ENCODE results near the gene CCDC116. TPM values are rescaled to one million over a fixed set of nuclear protein-coding genes. Genes with fewer than 3 reads are reported as not detected.

CCDC116 gene, protein sequence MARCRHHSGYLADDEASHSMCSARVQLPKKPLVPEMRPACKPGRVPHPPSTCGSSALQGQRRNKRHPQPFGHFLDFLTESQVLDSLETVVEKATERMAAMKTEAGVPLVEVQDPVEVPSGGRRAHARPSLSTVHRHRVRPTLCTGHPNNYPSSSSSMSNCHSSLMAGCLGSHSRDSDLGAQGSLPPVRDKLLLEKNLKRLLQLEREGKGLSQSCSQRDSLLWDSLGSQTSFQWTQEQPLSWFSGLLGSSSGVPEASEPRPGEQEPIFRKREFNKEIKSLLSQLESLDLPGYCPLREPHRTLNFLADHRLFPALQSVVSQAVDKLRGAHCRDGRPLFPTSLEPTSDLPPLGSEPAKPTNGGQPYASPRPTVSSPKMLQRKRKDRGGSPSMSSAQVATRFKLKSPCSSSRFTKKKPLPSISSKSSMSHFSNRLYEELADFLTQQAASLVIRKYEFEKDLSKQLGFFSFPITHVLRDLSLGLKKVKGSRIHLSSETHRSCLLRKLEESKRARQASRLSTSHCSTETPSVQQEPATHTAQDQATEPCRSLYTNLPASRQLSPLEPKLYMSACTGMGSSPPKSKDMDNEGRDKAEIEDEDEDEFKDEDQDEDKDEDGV
- 10 to 100 TPM in 1 of 4 donors, under 1 TPM in 1, not detected in 2; 0.27 to 15.7 TPM for total RNA-seq

- 76% methylated on average over 27 of the region's 27 CpGs; no CpG with 5 or more reads in 1 of the 2 donors for WGBS, 2 donors (ENCODE audit: low coverage in 1 of 2)
- H3K4me1 ChIP-seq: peaks cover 6 to 19% (median 14%) of the 10 kb centered on the region in 4 donors
- TF ChIP-seq POLR2AphosphoS5 (IDR thresholded peaks at IDR 0.05): no peak
- TF ChIP-seq, protein P1, sequence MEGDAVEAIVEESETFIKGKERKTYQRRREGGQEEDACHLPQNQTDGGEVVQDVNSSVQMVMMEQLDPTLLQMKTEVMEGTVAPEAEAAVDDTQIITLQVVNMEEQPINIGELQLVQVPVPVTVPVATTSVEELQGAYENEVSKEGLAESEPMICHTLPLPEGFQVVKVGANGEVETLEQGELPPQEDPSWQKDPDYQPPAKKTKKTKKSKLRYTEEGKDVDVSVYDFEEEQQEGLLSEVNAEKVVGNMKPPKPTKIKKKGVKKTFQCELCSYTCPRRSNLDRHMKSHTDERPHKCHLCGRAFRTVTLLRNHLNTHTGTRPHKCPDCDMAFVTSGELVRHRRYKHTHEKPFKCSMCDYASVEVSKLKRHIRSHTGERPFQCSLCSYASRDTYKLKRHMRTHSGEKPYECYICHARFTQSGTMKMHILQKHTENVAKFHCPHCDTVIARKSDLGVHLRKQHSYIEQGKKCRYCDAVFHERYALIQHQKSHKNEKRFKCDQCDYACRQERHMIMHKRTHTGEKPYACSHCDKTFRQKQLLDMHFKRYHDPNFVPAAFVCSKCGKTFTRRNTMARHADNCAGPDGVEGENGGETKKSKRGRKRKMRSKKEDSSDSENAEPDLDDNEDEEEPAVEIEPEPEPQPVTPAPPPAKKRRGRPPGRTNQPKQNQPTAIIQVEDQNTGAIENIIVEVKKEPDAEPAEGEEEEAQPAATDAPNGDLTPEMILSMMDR (IDR thresholded peaks at IDR 0.05): no peak
- no peak for TF ChIP-seq EP300 (IDR thresholded peaks at IDR 0.05; ENCODE audit: low read depth)
- no peak for TF ChIP-seq POLR2A (IDR thresholded peaks at IDR 0.05)
- intact Hi-C loops (cut with DNase I; ENCODE audit: low total_unique reads): no loop called here
- H3K27me3 ChIP-seq: no peaks in the 10 kb centered on the region
- peak; percentile 44 for DNase-seq
- H3K36me3 ChIP-seq: no peaks in the 10 kb centered on the region
- in situ Hi-C loops (cut with MboI; ENCODE audit: low pct_ligation_motif_present in 1 of 4, low pct_unique_long_range_greater_than_20kb in 1 of 4, low sequenced_read_pairs in 3 of 4): no loop called here
- no peak within 1 kb of the TSS for H3K27ac ChIP-seq
- no peak within 1 kb of the TSS for H3K4me3 ChIP-seq
- H3K9me3 ChIP-seq: no peaks in the 10 kb centered on the region
Observed at GRCh38 chr22:21632237-21632895, at the start of gene CCDC116. Gene CCDC116 (plus strand): TSS chr22:21632760. CDS start chr22:21633182, 422 bp downstream.

DNA sequence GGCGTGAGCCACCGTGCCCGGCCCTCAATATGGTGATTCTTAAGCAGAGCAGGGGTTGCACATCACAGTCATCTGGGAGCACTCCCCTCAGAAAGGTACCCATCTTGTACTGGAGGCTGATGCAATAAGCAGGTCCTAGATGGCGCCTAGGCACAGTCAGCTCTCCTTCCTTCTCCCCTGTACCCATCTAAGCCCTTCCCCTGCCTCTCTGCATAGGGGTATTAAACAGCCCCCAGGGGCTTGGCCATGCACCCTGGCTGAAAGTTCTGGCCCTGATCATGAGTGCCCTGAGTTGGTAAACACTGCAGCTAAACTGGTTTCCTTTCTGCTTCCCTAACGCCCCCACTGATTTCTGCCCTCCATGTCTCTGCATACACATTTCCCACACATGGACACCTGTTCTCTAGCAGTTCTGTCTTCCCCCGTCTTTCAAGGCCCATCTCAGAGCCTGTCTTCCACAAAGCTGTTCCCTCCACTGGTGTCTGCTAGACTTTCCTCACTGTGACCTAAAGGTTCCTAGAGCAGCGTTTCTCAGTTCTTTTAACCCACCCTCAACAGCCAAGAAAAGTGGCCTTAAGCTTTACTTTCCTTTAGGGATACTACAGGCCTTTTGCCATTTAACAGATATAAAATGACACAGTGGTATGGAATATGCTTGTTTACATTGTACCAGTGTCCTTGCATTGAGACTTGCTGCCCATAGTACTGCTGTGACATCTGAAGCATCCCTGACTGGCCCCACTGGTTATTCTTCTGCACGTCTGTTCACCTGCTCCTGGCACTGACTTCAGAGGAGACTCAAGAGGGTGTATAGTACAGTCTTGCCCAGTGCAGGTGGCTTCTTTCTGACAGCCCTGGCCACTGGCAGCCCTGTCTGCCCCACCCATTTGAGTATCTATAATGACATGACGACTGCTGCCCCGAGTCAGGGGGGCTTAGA lies 49.5 kb upstream of the CCDC116 start:
- no peak overlapping the region for H3K27ac ChIP-seq
- in situ Hi-C loops (cut with MboI; ENCODE audit: low pct_ligation_motif_present in 1 of 4, low pct_unique_long_range_greater_than_20kb in 1 of 4, low sequenced_read_pairs in 3 of 4): loop anchor here in 2 of 4 donors (25.0 kb wide), 2 partner anchors 129 to 496 kb away; no protein-coding TSS in a partner anchor

DNA sequence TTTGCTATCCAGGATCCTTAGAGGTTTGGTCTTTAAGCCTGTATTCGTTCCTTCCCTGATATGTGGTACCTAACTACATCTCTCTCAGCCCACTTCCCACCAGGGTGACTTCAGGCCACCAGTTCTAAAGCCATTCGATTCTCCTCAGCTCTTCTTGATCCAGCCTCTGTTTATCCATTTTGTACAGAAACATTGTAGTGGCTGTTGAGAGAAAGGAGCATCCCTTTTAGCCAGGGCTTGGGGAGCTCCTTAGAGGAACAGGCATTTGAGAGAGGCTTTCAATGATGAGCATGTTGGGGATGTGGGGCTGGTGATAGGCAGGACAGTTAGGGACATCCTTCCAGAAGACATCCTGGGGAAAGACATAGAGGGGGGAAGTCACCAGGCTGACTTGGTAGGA lies 47.2 kb upstream of the CCDC116 start:
- no peaks in the 10 kb centered on the region for H3K9me3 ChIP-seq
- H3K27ac ChIP-seq: no peak overlapping the region
- DNase-seq: no peak
- intact Hi-C loops (cut with DNase I; ENCODE audit: low total_unique reads) (no loop called here), in situ Hi-C loops (cut with MboI; ENCODE audit: low pct_ligation_motif_present in 1 of 4, low pct_unique_long_range_greater_than_20kb in 1 of 4, low sequenced_read_pairs in 3 of 4) (loop anchor here in 2 of 4 donors (25.0 kb wide), 2 partner anchors 127 to 498 kb away; no protein-coding TSS in a partner anchor)
- peaks cover 7 to 57% (median 20%) of the 10 kb centered on the region in 4 donors for H3K4me1 ChIP-seq
- H3K36me3 ChIP-seq: no peaks in the 10 kb centered on the region
- 81 to 88% methylated on average over 1 to 2 of the region's 2 CpGs for WGBS, 2 donors (ENCODE audit: low coverage in 1 of 2)
- H3K27me3 ChIP-seq: no peaks in the 10 kb centered on the region
- TF ChIP-seq POLR2AphosphoS5 (IDR thresholded peaks at IDR 0.05) (no peak), EP300 (IDR thresholded peaks at IDR 0.05; ENCODE audit: low read depth) (no peak), POLR2A (IDR thresholded peaks at IDR 0.05) (no peak)
- TF ChIP-seq, protein P1 (IDR thresholded peaks at IDR 0.05): no peak
- H3K4me3 ChIP-seq: no peak overlapping the region

More for the DNA sequence above, 49.5 kb upstream of the CCDC116 start:
- DNase-seq: no peak
- TF ChIP-seq EP300 (IDR thresholded peaks at IDR 0.05; ENCODE audit: low read depth) (no peak), POLR2AphosphoS5 (IDR thresholded peaks at IDR 0.05) (no peak)
- TF ChIP-seq, protein P1 (IDR thresholded peaks at IDR 0.05): no peak
- Histone ChIP-seq H3K4me1 (peaks cover 15 to 64% (median 23%) of the 10 kb centered on the region in 4 donors), H3K9me3 (no peaks in the 10 kb centered on the region), H3K27me3 (no peaks in the 10 kb centered on the region), H3K36me3 (no peaks in the 10 kb centered on the region), H3K4me3 (no peak overlapping the region)
- 67 to 69% methylated on average over 1 to 10 of the region's 10 CpGs for WGBS, 2 donors (ENCODE audit: low coverage in 1 of 2)
- intact Hi-C loops (cut with DNase I; ENCODE audit: low total_unique reads): no loop called here
